ENCODE results near the gene SMIM36.

Gene SMIM36

DNA sequence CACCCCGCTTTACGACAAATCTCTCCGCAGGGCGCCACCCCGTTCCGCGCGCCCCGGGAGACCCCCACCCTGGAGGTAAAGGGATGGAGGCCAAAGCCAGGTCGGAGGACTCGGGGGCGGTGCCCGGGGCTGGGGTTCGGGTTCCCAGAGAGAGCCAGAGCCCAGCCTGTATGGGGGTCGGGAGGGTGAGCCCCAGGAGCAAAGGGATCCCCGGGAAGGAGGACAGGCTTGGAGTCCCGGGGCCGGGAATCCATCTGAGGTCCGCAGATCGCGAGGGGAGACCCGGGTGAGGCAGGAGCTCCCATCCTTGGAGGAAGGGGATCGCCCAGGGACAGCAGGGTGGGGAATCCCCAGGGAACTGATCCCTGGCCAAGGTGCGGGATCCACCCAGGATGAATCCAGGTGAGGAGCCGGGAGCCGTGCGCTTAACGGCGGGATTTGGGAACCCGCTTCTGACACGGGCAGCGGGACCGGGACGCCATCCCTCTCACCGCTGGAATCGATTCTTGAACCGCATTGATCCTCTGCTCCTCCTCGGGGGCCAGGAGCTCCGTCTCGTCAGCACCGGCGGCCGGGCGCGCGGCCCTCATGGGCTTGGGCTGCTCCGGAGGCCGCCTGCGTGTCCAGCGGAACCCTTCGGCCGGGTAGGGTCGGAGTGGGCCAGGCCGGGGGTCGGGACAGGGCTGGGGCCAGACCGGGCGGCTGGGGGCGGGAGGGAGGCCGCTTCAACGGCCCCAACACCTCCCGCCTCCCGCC is 89.9 kb downstream of the SMIM36 start, which contains the start of gene MMD:
Gene MMD (minus strand): TSS at position 657 of the 756 bp plus-strand sequence. CDS start 140 bp downstream, at position 517.
- TF ChIP-seq ZNF565 (CRISPR knock-in tag; conservative IDR thresholded peaks at IDR 0.05; ENCODE audit: low read depth): no peak
- TF ChIP-seq, protein P1, sequence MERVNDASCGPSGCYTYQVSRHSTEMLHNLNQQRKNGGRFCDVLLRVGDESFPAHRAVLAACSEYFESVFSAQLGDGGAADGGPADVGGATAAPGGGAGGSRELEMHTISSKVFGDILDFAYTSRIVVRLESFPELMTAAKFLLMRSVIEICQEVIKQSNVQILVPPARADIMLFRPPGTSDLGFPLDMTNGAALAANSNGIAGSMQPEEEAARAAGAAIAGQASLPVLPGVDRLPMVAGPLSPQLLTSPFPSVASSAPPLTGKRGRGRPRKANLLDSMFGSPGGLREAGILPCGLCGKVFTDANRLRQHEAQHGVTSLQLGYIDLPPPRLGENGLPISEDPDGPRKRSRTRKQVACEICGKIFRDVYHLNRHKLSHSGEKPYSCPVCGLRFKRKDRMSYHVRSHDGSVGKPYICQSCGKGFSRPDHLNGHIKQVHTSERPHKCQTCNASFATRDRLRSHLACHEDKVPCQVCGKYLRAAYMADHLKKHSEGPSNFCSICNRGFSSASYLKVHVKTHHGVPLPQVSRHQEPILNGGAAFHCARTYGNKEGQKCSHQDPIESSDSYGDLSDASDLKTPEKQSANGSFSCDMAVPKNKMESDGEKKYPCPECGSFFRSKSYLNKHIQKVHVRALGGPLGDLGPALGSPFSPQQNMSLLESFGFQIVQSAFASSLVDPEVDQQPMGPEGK (CRISPR knock-in tag; IDR thresholded peaks at IDR 0.05; ENCODE audit: borderline replicate concordance): 0 out of 2 replicates have a peak, but pooled peaks have one; percentile 39
- peak; percentile 68 for ATAC-seq

DNA sequence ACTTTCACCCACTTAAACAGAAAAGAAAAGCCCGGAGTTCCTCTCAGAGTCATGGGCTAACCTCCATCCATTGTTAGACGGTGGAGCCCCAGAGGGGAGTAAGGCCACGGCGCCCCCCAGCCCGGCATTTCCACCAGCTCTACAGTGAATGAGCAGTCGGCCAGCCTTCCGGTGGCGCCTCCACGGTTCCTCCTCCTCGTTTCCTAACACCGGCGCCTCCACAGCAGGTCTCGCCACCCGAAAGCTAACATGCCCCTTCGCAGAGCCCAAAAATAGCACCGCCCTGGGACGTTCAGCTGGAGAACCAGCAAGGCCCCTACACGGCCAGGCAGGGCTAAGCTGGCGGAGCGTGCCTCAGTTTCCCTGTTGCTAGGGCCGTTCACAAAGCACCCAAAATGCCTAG is 90.5 kb downstream of the SMIM36 start:
- TF ChIP-seq CSDC2 (CRISPR knock-in tag; IDR thresholded peaks at IDR 0.05): no peak
- TF ChIP-seq ZNF565 (CRISPR knock-in tag; conservative IDR thresholded peaks at IDR 0.05; ENCODE audit: low read depth): no peak
- no peak for TF ChIP-seq ZFP3 (CRISPR knock-in tag; IDR thresholded peaks at IDR 0.05)
- ATAC-seq: peak; percentile 57

DNA sequence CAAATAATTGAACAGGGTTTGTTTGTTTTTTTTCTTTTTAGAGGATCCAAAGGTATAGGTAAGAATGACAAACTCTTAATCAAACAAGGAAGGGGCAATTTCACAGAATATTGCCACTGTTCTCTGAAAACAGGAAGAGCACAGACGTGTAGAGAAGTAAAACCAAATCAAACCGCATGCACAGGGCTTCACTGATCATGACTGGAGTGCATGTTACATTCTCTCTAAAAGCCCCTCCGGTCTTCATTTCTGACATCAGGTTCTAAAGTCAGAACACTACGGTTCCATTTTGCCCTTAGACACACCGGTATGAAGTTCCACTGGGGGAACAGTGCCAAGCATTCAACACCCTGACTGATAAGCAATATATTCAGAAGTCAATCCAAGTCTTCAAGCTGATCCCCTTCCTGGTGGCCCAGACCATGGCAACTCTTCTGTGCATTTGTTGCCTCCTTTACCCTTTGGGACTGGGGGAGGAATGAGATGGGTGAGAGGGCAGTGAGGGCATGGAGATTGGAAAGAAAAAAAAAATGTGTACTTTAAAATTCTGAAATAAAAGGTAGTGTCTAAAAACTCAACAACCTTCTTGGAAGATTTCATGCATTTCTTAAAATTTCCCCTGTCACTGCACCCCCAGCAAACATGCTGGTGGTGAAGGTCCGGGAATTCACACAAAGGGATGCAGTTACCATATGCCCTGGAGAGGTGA is 91.0 kb downstream of the SMIM36 start:
- ATAC-seq: no peak
- TF ChIP-seq PPARA (CRISPR knock-in tag; IDR thresholded peaks at IDR 0.05; ENCODE audit: borderline replicate concordance) (no peak), ZNF8 (CRISPR knock-in tag; IDR thresholded peaks at IDR 0.05) (no peak), CSDC2 (CRISPR knock-in tag; IDR thresholded peaks at IDR 0.05) (no peak), TOX (CRISPR knock-in tag; IDR thresholded peaks at IDR 0.05; ENCODE audit: borderline replicate concordance) (no peak), SNAI2 (CRISPR knock-in tag; IDR thresholded peaks at IDR 0.05) (no peak), ISL1 (CRISPR knock-in tag; IDR thresholded peaks at IDR 0.05) (no peak), OSR1 (CRISPR knock-in tag; IDR thresholded peaks at IDR 0.05) (no peak), ZFP30 (CRISPR knock-in tag; IDR thresholded peaks at IDR 0.05) (no peak)
- TF ChIP-seq, protein P2, sequence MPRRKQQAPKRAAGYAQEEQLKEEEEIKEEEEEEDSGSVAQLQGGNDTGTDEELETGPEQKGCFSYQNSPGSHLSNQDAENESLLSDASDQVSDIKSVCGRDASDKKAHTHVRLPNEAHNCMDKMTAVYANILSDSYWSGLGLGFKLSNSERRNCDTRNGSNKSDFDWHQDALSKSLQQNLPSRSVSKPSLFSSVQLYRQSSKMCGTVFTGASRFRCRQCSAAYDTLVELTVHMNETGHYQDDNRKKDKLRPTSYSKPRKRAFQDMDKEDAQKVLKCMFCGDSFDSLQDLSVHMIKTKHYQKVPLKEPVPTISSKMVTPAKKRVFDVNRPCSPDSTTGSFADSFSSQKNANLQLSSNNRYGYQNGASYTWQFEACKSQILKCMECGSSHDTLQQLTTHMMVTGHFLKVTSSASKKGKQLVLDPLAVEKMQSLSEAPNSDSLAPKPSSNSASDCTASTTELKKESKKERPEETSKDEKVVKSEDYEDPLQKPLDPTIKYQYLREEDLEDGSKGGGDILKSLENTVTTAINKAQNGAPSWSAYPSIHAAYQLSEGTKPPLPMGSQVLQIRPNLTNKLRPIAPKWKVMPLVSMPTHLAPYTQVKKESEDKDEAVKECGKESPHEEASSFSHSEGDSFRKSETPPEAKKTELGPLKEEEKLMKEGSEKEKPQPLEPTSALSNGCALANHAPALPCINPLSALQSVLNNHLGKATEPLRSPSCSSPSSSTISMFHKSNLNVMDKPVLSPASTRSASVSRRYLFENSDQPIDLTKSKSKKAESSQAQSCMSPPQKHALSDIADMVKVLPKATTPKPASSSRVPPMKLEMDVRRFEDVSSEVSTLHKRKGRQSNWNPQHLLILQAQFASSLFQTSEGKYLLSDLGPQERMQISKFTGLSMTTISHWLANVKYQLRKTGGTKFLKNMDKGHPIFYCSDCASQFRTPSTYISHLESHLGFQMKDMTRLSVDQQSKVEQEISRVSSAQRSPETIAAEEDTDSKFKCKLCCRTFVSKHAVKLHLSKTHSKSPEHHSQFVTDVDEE (CRISPR knock-in tag; IDR thresholded peaks at IDR 0.05): no peak
- TF ChIP-seq, protein P1 (CRISPR knock-in tag; IDR thresholded peaks at IDR 0.05; ENCODE audit: borderline replicate concordance): no peak

DNA sequence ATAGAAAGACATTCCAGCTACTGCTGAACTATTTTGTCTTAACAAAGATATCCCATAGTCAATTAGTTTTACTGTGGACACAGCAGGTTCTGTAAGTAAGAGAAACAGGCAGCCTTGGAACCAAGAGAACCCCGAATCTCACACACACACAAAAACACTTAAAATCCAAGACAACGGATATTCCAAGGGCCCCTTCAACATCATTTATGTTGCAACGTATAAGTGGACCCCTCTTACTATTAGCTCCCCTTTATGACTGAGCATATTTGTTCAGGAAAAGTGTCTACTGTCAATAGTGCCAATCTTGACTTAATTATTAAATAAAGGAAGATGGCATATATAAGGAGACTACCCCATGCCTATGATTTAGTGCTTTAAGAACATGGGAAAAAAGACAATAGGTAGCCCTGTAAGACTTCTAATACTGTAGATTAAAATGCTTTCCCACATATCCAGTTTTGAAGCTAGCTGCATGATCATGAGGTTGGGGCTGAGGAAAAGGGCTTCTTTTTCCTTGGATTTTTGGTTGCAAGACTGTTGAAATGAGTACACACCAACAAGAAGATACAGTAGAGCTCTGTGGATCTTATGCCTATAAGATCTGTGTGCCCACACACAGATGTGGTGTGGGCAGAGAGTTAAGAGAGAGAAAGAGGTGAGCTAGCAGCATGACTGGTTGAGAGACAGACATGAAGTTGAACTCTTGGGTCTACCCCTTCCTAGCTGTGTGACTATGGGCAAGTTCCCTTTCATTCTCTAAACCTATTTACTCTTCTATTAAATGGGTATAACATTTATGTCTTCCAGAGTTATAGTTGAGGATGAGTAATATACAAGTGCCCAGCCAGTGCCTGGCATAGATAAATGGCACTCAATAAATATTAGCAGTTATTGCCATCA is 92.6 kb downstream of the SMIM36 start:
- TF ChIP-seq BACH2 (CRISPR knock-in tag; IDR thresholded peaks at IDR 0.05; ENCODE audit: borderline replicate concordance) (no peak), ESRRG (CRISPR knock-in tag; IDR thresholded peaks at IDR 0.05) (no peak), TOX (CRISPR knock-in tag; IDR thresholded peaks at IDR 0.05; ENCODE audit: borderline replicate concordance) (no peak), SNAI2 (CRISPR knock-in tag; IDR thresholded peaks at IDR 0.05) (no peak), ZC3H10 (CRISPR knock-in tag; IDR thresholded peaks at IDR 0.05) (no peak), ZNF565 (CRISPR knock-in tag; conservative IDR thresholded peaks at IDR 0.05; ENCODE audit: low read depth) (no peak), ZNF8 (CRISPR knock-in tag; IDR thresholded peaks at IDR 0.05) (no peak), ISL1 (CRISPR knock-in tag; IDR thresholded peaks at IDR 0.05) (no peak), PPARA (CRISPR knock-in tag; IDR thresholded peaks at IDR 0.05; ENCODE audit: borderline replicate concordance) (no peak), GLIS3 (CRISPR knock-in tag; IDR thresholded peaks at IDR 0.05) (no peak), TCF4 (CRISPR knock-in tag; IDR thresholded peaks at IDR 0.05; ENCODE audit: borderline replicate concordance) (no peak)
- TF ChIP-seq, protein P2 (CRISPR knock-in tag; IDR thresholded peaks at IDR 0.05): no peak
- TF ChIP-seq, protein P3, sequence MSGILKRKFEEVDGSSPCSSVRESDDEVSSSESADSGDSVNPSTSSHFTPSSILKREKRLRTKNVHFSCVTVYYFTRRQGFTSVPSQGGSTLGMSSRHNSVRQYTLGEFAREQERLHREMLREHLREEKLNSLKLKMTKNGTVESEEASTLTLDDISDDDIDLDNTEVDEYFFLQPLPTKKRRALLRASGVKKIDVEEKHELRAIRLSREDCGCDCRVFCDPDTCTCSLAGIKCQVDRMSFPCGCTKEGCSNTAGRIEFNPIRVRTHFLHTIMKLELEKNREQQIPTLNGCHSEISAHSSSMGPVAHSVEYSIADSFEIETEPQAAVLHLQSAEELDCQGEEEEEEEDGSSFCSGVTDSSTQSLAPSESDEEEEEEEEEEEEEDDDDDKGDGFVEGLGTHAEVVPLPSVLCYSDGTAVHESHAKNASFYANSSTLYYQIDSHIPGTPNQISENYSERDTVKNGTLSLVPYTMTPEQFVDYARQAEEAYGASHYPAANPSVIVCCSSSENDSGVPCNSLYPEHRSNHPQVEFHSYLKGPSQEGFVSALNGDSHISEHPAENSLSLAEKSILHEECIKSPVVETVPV (CRISPR knock-in tag; IDR thresholded peaks at IDR 0.05): no peak
- no peak for ATAC-seq
